ENCODE measurements around the gene ANKRD13B.
A peak's percentile ranks its signal among the peaks of the same experiment; 100 is the strongest.
"Not testable (repeated sequence)": the region's sequence is repeated elsewhere in the genome, so short reads cannot be mapped to it uniquely, and the experiment has no call there.

Gene ANKRD13B

DNA sequence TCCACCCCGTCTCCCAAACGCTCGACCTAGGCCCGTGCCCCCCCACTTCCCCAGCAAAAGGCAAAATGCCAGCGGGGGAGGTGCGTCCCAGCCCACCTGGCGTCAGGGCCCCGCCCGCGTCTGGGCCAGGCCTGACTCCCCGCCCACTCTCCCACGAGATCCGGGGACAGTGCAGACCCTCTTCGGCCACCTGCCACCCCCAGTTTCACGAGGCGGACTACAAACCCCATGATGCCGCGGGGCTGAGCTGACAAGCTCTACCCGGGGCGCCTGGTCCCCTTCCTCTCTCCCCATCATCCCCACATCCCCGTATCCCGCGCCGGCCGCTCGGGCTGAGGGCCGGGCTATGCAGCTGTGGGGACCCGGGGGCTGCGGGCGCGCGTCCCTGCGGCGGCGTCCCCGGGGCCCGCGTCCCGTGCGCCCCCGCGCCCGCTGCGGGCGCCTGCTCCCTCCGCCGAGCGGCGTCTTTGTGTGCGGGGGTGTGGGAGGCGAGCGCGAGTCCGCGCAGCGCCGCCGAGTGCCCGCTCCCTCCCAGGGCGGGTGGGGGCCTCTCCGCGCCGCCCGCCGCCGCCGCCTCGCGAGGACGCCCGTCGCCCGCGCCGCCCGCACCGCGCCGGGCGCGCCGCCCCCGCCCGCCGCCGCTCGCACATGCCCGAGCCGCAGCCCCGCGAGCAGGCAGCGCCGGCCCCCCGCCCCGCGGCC is at the start of gene ANKRD13B:
Gene ANKRD13B, plus strand, starts transcription at position 283 of the 702 bp plus-strand sequence. CDS start 490 bp downstream, outside the sequence.
- Histone ChIP-seq H3K79me2 (ENCODE audit: control insufficient read depth, insufficient read depth, low read length, unreplicated experiment) (peaks cover 11% of the 10 kb centered on the region), H3K4me1 (ENCODE audit: control insufficient read depth, insufficient read depth, low read length, unreplicated experiment) (peaks cover 30% of the 10 kb centered on the region), H3K4me3 (ENCODE audit: low read depth, low read length) (peak within 1 kb of the TSS; percentile 87), H2AFZ (ENCODE audit: low read length, unreplicated experiment) (peak within 1 kb of the TSS; percentile 88), H3K36me3 (ENCODE audit: insufficient read depth, low read length) (no peaks in the 10 kb centered on the region), H3K27ac (ENCODE audit: low read depth, low read length) (no peak within 1 kb of the TSS), H3K27me3 (ENCODE audit: insufficient read depth, low read length) (no peaks in the 10 kb centered on the region)

DNA sequence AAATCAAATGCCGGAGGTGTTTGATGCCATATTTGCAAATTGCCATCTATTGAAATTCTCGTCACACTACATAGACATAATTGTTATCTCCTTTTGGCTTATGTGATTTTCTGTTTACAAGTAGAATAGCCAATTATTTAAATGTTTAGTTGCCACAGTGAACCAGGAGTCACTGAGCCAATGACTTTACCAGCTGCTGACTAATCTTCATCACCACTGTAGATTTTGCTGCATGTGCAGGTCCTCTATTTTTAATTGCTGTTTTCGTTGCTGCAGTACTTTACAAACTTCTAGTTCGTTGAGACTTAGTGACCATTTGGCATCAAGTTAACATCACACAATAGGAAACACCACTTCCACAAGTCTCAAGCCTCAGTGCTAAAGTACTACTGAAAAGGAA is 48.9 kb upstream of the ANKRD13B start:
- no peak overlapping the region for H3K4me3 ChIP-seq (ENCODE audit: low read depth, low read length)
- no peaks in the 10 kb centered on the region for H3K4me1 ChIP-seq (ENCODE audit: control insufficient read depth, insufficient read depth, low read length, unreplicated experiment)
- H3K79me2 ChIP-seq (ENCODE audit: control insufficient read depth, insufficient read depth, low read length, unreplicated experiment): no peaks in the 10 kb centered on the region
- peaks cover 25% of the 10 kb centered on the region for H3K36me3 ChIP-seq (ENCODE audit: insufficient read depth, low read length)
- no peak overlapping the region for H2AFZ ChIP-seq (ENCODE audit: low read length, unreplicated experiment)
- H3K27ac ChIP-seq (ENCODE audit: low read depth, low read length): no peak overlapping the region
- H3K27me3 ChIP-seq (ENCODE audit: insufficient read depth, low read length): no peaks in the 10 kb centered on the region

DNA sequence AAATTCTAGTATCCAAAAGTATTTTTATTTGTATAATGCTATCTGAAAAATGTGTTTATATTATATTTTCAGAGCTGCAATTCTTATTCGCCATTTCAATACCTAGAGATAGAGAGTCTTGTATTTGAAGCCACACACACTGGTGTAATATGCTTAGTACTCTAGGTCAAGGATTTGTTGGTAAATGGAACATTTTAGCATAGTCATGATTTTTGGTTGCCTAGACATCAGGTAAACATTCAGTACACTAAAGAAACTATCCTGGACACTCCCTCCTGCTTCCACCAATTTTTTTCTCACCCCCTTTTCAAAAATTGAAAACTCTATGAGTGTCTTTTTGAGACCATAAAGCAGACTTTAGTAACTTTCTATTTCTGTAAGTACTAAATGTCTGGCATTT is 46.8 kb upstream of the ANKRD13B start:
- Histone ChIP-seq H3K4me3 (ENCODE audit: low read depth, low read length) (no peak overlapping the region), H3K27ac (ENCODE audit: low read depth, low read length) (no peak overlapping the region), H3K4me1 (ENCODE audit: control insufficient read depth, insufficient read depth, low read length, unreplicated experiment) (no peaks in the 10 kb centered on the region), H3K79me2 (ENCODE audit: control insufficient read depth, insufficient read depth, low read length, unreplicated experiment) (no peaks in the 10 kb centered on the region), H3K27me3 (ENCODE audit: insufficient read depth, low read length) (no peaks in the 10 kb centered on the region), H3K36me3 (ENCODE audit: insufficient read depth, low read length) (peaks cover 23% of the 10 kb centered on the region), H2AFZ (ENCODE audit: low read length, unreplicated experiment) (no peak overlapping the region)

DNA sequence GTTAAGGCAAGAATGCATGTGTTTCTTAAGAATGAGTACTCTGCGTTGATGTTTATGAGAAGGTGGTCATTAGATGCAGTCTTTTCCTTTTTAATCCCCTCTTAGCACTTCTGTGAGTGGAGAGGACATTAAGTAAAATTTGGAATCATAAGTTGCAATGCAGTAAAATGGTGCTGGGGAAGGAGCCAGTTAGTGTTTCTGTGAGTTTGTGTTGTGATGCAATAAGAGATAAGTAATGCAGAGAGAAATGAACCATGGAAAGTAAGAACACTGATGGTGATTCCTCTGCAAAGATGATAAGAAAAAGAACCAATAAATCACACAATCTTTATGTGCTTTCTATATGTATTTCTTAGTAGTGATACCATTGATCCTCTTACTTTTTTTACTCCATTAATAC is 46.1 kb upstream of the ANKRD13B start:
- peaks cover 23% of the 10 kb centered on the region for H3K36me3 ChIP-seq (ENCODE audit: insufficient read depth, low read length)
- no peaks in the 10 kb centered on the region for H3K27me3 ChIP-seq (ENCODE audit: insufficient read depth, low read length)
- no peak overlapping the region for H2AFZ ChIP-seq (ENCODE audit: low read length, unreplicated experiment)
- no peaks in the 10 kb centered on the region for H3K79me2 ChIP-seq (ENCODE audit: control insufficient read depth, insufficient read depth, low read length, unreplicated experiment)
- no peak overlapping the region for H3K27ac ChIP-seq (ENCODE audit: low read depth, low read length)
- no peak overlapping the region for H3K4me3 ChIP-seq (ENCODE audit: low read depth, low read length)
- no peaks in the 10 kb centered on the region for H3K4me1 ChIP-seq (ENCODE audit: control insufficient read depth, insufficient read depth, low read length, unreplicated experiment)

DNA sequence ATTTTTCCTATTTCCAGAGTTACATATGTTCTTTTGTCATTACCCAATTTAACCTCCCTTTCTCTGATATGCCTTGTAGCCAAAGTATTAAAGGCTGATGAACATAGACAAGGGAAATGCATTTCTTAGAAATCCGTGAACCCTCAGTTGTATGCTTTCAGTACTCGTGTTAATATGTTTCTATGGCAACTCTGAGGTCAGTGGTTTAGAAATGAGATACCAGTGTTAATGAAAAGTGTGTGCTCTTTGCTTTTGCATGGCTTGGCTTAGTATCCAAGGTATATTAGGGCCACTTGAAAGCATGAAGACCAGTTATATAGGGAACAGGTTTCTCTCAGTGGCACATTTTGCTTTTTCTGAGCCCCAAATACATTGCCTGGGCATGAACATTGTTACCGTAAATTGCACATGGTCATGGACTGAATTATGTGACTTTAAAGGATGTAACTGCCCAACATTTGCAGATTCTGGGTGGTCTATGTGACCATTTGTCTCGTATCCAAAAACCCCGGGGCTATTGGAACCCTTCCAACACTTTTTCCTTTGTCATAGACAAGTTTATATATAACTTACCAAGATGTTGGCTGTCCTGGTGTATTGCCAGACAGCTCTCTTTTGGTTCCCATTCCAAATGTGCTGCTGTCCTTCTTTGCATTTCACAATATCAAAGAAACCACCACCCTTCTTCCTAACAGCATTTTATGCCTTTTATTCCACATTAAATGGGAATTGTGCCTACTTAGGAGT is 43.6 kb upstream of the ANKRD13B start:
- Histone ChIP-seq H3K4me1 (ENCODE audit: control insufficient read depth, insufficient read depth, low read length, unreplicated experiment) (no peaks in the 10 kb centered on the region), H3K27me3 (ENCODE audit: insufficient read depth, low read length) (no peaks in the 10 kb centered on the region), H3K27ac (ENCODE audit: low read depth, low read length) (no peak overlapping the region), H3K4me3 (ENCODE audit: low read depth, low read length) (no peak overlapping the region), H3K36me3 (ENCODE audit: insufficient read depth, low read length) (0 out of 2 replicates have a peak, but pooled peaks cover 4% of the 10 kb centered on the region), H2AFZ (ENCODE audit: low read length, unreplicated experiment) (no peak overlapping the region), H3K79me2 (ENCODE audit: control insufficient read depth, insufficient read depth, low read length, unreplicated experiment) (no peaks in the 10 kb centered on the region)

DNA sequence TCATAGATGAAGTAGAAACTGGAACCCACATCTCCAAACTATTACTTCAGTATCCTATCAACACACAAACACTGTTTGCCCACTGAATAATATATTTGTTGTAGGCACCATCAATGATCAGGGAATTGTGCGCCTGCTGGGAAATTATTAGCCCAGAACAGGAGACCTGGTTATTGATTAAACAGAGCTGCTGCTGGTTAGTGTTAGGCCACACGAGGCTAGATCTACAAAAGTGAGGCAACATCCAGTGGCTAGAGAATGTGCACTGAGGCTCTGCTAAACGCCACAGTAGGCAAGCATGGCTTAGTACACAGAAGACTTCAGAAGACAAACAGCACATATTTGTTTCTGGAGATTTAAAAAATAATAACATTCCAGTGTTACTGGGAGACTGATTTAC is 37.1 kb upstream of the ANKRD13B start:
- Histone ChIP-seq H3K36me3 (ENCODE audit: insufficient read depth, low read length) (no peaks in the 10 kb centered on the region), H3K79me2 (ENCODE audit: control insufficient read depth, insufficient read depth, low read length, unreplicated experiment) (no peaks in the 10 kb centered on the region), H3K4me3 (ENCODE audit: low read depth, low read length) (no peak overlapping the region), H3K27ac (ENCODE audit: low read depth, low read length) (no peak overlapping the region), H3K4me1 (ENCODE audit: control insufficient read depth, insufficient read depth, low read length, unreplicated experiment) (peaks cover 8% of the 10 kb centered on the region), H2AFZ (ENCODE audit: low read length, unreplicated experiment) (no peak overlapping the region), H3K27me3 (ENCODE audit: insufficient read depth, low read length) (no peaks in the 10 kb centered on the region)

DNA sequence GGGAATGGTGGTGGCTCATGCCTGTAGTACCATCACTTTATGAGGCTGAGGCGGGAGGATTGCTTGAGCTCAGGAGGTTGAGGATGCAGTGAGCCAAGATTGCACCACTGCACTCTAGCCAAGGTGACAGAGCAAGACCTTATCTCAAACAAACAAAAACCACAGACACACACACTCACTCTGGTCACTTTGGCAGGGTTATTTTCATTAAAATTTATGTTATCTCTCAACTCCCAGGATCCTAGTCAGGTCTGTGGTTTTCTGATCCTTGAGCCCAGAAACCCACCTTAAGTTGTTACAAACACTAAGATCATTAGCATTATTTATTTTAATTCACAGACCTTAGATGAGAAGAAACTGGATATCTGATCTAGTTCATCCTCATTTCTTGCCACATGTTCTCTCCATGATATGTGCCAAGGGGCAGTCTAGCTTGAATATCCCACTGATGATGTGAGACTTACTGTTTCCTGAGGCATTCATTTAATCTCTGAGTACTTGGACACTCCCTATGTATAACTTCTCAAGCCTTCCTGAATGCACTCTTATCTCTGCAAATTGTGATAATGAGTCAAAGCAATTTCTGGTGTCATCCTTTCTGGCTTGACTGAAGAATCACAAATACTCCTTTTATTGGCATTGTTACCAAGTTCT is 35.7 kb upstream of the ANKRD13B start:
- H3K27ac ChIP-seq (ENCODE audit: low read depth, low read length): no peak overlapping the region
- H3K4me1 ChIP-seq (ENCODE audit: control insufficient read depth, insufficient read depth, low read length, unreplicated experiment): peaks cover 8% of the 10 kb centered on the region
- no peak overlapping the region for H3K4me3 ChIP-seq (ENCODE audit: low read depth, low read length)
- no peaks in the 10 kb centered on the region for H3K27me3 ChIP-seq (ENCODE audit: insufficient read depth, low read length)
- no peaks in the 10 kb centered on the region for H3K79me2 ChIP-seq (ENCODE audit: control insufficient read depth, insufficient read depth, low read length, unreplicated experiment)
- no peaks in the 10 kb centered on the region for H3K36me3 ChIP-seq (ENCODE audit: insufficient read depth, low read length)
- H2AFZ ChIP-seq (ENCODE audit: low read length, unreplicated experiment): no peak overlapping the region

DNA sequence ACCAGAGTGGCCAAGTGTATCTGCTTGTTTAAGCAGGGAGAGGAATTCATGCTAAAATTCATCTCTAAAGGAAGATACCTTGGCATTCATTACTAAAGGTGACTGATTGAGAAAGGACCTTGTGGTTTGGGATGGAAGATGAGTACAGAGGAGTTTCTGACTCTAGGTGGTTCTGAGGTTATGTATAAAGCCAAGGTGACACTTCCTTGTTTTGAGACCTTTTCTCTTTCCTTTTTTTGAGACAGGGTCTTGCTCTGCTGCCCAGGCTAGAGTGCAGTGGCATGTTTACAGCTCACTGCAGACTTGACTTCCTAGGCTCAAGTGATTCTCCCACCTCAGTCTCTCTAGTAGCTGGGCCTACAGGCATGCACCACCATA is 35.2 kb upstream of the ANKRD13B start:
- peaks cover 8% of the 10 kb centered on the region for H3K4me1 ChIP-seq (ENCODE audit: control insufficient read depth, insufficient read depth, low read length, unreplicated experiment)
- no peaks in the 10 kb centered on the region for H3K36me3 ChIP-seq (ENCODE audit: insufficient read depth, low read length)
- no peak overlapping the region for H2AFZ ChIP-seq (ENCODE audit: low read length, unreplicated experiment)
- H3K27ac ChIP-seq (ENCODE audit: low read depth, low read length): no peak overlapping the region
- H3K4me3 ChIP-seq (ENCODE audit: low read depth, low read length): no peak overlapping the region
- H3K79me2 ChIP-seq (ENCODE audit: control insufficient read depth, insufficient read depth, low read length, unreplicated experiment): no peaks in the 10 kb centered on the region
- H3K27me3 ChIP-seq (ENCODE audit: insufficient read depth, low read length): no peaks in the 10 kb centered on the region

DNA sequence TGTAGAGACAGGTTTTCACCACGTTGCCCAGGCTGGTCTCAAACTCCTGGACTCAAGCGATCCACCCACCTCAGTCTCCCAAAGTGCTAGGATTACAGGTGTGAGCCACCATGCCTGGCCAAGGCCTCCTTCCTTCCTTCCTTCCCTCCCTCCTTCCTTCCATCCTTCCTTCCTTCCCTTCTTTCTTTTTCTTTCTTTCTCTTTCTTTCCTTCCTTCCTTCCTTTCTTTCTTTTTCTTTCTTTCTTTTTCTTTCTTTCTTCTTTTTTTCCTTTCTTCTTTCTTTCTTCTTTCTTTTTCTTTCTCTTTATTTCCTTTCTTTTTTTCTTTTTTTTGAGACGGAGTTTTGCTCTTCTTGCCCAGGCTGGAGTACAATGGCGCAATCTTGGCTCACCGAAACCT is 34.8 kb upstream of the ANKRD13B start:
- H3K36me3 ChIP-seq (ENCODE audit: insufficient read depth, low read length); H3K79me2 ChIP-seq (ENCODE audit: control insufficient read depth, insufficient read depth, low read length, unreplicated experiment); H2AFZ ChIP-seq (ENCODE audit: low read length, unreplicated experiment); H3K27me3 ChIP-seq (ENCODE audit: insufficient read depth, low read length); H3K27ac ChIP-seq (ENCODE audit: low read depth, low read length); H3K4me1 ChIP-seq (ENCODE audit: control insufficient read depth, insufficient read depth, low read length, unreplicated experiment); H3K4me3 ChIP-seq (ENCODE audit: low read depth, low read length): not testable (repeated sequence)

DNA sequence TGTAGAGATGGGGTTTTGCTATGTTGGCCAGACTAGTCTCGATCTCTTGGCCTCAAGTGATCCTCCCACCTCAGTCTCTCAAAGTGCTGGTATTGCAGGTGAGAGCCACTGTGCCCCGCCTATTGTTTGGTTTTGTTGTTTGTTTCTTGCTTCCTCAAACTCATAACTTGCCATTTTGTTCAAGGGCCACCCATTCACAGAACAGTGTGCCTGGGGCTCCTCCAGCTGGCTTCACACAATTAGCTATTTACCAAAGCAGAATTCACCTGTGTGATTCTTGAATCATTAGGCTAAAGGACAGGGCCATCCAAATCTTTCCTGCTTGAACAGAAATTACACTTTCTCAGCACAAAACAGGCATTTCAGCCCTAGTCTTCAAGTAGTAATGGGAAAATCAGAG is 33.3 kb upstream of the ANKRD13B start:
- H3K79me2 ChIP-seq (ENCODE audit: control insufficient read depth, insufficient read depth, low read length, unreplicated experiment): no peaks in the 10 kb centered on the region
- H3K27me3 ChIP-seq (ENCODE audit: insufficient read depth, low read length): no peaks in the 10 kb centered on the region
- H3K27ac ChIP-seq (ENCODE audit: low read depth, low read length): no peak overlapping the region
- no peaks in the 10 kb centered on the region for H3K36me3 ChIP-seq (ENCODE audit: insufficient read depth, low read length)
- H3K4me3 ChIP-seq (ENCODE audit: low read depth, low read length): no peak overlapping the region
- H2AFZ ChIP-seq (ENCODE audit: low read length, unreplicated experiment): no peak overlapping the region
- peaks cover 8% of the 10 kb centered on the region for H3K4me1 ChIP-seq (ENCODE audit: control insufficient read depth, insufficient read depth, low read length, unreplicated experiment)
